Stimulated activated CD8-positive, alpha-beta memory T cell treated with anti-CD3 and anti-CD28 coated beads, Interleukin-2, amount 100 ng/mL, for 1 hour (primary cell): Measurements from ENCODE around the gene PSMA6.
"Not testable (repeated sequence)": the region's sequence is repeated elsewhere in the genome, so short reads cannot be mapped to it uniquely, and the experiment has no call there.

Source experiments
- DNase-seq, 2 donors: peaks; one replicate each; pipeline ENCODE4 v3.0.0-alpha.2; 2020; ENCODE audit warnings: low read depth in 2 of 2

The PSMA6 gene

DNA sequence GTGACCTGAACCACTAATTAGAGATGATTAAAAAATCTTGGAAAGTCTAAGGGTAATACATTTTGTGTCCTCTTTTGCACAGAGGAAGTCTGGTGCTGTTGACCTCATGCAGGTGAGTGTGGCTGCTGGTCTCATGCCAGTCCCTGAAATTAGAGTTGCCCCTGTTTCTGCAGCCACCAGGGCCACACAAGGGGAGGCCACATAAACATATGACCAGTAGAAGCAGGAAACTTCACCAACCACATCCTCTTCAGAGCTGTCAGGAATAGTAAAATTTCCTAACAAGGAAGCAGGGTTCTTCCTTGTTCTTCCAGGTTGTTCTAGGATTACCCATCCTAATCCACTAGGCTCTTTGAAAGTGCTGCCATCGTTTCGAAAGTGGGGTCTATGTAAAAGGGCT is 28.3 kb downstream of the PSMA6 start:
- DNase-seq = no peak

DNA sequence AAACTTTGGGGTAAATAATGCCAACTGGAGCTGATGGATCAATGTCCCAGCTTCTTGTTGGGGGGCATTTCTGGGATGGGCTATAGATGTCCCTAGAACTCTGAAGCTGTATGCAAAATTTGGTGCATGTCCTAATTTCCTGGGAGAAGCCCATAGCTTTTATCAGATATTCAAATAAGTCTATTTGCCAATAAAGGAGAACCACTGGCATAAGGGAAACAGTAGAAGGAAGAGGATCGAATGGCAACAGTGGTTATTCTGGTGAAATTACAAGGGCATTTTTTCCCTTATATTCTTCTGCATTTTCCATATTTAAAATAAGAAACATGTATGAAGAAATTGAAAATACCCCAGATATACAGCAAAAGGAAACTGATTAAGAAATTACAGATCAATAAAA is 34.2 kb downstream of the PSMA6 start:
- DNase-seq = no peak

DNA sequence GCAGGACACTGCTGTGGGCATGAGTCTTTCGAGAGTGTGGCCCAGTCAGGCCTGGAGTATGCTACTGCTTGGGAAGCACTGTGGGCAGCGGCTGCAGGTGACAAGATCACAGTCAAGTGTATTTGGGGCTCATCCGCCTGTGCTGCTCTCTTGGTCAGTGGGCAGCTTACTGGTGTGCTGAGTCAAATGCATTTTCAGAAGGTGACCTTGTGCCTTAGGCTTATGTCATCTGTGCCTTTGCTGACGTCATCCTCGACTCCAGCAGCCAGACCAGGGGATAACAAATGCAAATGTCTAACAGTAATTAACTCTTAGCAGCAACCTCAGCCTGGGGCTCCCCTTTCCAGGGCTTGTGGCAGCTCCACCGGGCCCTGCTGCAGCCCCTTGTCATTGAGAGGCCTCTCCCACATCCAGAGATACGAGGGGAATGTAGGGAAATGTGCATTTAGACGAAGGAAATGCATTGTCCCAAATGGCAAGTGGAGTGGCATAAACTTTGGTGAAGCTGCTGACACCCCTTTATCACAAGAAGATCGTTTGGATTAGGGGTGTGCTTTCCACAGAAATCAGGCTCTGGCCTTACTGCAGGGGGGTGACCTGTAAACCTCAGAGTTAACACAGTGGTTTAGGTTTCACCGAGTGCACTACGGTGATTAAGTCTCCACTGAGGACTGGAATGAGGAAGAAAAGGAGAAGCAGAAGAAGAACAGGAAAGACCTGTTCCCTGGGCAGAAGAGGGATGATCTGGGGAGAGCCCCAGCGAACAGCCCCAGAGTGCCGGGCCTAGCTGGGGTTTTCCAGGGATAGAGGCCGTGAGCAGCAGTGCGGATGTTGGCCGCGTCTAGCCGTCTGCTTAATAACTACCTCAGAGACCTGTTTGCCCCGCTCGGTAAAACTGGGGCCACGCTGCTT is 39.7 kb downstream of the PSMA6 start:
- DNase-seq = no peak

DNA sequence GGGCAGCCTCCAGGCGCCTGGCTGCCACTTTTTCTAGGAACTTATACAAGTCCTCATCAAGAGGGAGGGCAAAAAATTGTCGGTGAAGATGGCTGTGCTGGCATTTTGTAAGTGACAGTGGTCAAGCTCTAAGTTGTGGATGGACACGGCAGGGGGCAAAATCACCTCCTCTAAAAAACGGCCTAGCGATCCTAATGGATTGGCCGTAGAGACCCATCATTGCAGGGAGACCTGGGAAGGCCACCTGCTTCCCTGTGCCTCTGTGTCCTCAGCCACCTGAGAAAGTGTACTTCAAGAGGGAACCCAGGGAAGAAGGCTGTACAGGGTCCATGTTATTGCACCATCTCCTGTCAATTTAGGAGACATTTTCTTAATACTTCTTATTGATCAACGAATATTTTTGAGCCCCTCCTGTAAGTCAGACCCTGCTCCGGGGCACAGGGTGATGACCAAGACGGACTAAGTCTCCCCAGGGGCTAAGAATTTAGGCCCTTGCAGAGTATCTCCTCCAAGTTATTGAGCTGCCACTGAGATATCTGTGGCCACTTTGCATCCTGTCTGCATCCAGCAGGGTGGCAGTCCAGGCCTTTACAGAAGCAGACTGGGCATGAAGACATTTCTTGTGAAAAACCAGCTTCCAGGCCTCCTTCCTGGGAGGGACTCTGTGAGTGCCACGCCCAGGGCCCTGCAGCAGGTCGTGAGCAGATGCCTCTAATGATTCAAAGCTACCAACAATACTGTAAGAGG is 40.5 kb downstream of the PSMA6 start:
- DNase-seq = no peak

DNA sequence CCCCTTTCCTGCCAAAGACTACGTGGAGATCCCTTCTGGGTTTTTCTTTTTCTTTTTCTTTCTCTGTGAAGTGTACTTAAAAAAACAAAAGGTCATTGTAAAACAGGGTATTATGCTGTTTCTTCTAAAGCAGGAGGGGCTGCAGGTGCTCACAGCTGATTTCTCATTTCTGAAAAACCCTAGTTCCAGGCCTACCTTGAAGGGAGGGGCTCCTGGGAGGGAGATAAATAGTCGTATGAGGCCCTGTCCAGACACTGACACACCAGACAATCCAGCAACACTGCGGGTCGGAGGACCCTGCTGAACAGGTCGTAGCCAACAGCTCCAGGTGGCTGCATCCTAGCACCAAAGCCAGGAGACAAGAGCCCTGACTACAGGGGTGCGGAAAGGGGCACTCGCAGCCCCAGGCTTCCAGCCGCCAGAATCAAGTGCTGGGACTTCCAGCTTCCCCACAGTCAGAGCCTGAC is 41.1 kb downstream of the PSMA6 start:
- DNase-seq = no peak

DNA sequence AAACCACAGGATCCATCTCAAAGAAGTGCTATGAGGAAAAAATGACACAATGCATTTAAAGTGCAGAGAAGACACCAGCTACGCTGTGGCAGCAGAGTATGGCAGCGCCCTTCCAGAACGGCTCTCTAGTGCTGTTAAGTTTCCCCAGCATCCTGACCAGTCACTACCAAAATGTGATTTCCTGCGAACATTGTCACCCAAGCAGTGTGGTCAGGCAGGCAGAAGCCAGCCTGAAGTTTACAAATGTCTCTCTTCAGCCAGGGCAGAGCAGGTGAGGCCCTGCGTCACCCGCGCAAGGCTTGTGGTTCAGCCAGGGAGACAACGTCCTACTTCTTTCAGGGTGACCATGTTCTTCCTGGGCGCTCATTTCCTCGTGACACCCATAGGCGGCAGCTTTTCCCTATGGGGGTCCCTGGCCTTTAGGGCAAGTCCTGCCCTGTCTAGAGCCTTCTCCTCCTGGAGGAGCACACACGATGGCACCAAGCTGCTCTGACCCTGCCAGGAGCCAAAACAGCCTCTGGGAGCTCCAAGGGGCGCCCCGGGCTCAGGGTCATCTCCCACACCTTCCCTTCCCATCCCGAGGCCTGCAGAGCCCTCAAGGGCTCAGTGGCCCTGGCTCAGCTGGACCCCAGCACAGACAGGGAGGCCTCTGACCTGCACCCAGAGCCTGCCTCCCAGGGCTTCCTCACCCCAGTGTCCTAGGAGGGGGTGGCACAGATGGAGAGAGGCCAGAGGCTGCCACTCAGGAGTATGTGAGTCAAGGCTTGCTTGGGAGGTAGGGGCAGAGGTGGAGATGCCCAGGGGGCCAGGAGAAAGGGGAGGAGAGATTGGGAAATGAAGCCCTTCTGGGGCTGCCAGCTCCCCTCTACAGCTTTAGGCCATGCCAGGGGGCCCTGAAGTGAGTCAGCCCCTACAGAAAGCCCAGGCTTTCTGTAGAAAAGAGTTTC is 41.9 kb downstream of the PSMA6 start:
- peak in 1 of 2 donors; percentile 20 for DNase-seq

DNA sequence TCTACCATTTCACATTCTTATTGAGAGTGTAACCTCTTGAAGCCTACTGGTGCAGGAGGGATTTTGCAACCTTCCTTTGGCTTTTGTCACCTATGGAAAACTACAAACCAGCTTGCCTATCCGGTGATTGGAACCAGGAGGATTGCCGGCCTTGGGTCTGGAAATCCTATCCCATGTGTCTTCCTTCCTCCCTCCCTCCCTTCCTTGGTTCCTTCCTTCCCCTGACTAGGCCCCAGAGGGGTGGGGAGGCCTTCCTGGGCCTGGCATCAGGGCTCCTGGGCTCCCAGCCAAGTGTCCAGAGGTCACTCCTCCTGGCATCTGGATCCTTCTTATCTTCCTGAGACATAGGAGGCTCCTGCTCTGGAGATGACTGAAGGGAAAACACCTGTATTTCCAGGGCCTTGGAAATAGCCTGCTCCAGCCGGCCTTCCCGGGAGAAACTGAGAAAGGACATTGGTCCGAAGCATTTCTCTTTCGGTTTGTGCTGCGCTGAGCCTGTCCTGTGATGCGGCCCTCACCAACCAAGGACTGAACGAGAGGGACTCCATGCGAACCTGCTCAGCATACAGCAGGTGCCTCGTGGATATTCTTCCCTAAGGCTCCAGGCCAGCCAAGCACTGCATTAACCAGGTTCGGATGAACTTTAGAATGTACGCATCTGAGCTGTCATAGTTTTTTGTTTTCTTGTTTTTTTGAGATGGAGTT is 43.4 kb downstream of the PSMA6 start:
- DNase-seq = no peak

DNA sequence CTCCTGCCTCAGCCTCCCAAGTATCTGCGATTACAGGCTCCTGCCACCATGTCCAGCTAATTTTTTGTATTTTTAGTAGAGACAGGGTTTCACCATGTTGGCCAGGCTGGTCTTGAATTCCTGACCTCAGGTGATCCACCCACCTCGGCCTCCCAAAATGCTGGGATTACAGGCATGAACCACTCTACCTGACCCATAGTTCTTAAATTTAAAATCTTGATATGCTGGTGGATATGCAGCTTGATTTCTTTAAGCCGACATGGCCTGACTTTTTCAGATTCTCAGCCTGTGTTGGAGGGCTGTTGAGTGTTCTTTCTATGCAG is 44.0 kb downstream of the PSMA6 start:
- not testable (repeated sequence) for DNase-seq

DNA sequence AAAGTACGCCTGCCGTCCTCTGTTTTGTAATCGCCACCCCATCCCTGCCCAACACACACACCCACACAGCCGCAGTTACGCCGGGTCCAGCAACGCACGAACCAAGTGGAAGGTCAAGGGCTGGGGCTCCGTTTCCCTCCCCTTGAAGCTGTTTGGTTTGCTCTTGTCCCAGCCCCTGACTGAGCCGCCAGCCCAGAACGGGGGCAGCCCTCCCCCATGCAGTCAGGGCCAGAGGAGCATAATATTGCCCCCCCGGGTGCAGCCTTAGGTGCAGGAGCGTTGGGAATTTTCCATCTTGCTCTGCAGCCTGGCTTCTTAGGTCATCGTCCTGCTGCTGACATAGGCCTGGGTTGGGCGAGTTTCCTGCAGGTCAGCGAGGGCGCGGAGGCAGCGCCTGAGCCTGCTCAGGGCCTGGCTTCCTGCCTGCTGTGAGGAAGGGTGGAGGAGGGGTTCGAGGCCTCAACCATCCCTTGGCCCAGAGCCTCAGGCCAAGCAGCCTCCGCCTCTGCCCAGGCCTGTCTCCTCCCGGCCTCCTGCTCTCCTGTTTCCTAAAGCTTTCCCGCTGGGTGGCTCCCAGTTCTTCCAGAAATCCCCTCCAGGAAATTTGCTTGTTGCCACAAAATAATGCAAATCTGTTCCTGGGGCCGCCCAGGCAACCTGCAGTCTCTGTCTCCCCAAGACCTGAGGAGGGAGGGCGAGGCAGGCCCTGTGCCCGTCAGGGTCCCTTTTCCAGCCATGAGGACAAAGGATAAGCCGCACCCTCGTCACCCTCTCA is 44.5 kb downstream of the PSMA6 start:
- DNase-seq = no peak

DNA sequence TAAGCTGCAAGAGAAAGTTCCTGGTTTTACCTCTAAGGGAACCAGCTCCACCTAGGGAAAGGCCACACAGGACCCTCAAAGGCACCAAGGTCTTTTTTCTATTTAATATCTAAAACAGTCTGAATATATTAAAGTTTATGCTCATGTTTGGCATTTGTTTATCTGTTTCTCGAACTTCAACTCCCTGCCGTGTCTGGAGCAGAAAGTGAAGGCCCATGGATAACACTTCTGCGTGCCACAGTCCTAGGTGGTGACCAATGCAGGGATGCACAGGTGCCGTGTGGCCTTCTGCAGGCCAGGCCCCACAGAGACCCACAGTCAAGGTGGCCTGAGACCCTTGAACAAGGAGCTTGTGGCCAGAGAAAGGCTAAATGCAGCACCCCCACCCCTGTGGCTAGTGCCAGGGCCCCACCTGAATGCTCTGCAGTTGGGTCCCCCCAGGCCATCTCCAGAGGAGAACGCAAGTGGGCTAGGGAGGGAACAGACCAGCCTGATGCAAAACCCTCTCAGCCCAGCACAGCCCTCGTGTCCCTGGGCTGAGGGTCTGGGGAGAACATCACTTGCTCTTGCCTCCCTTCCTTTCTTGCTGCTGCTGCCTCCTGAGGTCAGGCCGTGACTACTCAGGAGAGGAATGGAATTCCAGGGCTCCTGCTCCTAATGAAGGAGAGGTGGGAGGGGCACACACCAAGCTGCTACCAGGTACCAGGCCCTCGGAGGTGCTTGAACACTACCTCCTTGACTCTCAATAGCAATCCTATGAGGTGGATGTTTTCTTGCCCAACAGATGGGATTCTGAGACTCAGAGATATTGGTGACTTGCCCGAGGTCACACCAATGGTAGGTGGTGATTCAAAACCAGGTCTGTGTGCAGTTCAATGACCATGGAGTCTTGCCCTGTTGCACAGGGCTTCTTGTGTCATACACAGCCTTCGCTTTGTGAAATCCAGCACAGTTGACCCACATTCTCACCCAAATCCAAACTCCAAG is 45.4 kb downstream of the PSMA6 start:
- DNase-seq = no peak

DNA sequence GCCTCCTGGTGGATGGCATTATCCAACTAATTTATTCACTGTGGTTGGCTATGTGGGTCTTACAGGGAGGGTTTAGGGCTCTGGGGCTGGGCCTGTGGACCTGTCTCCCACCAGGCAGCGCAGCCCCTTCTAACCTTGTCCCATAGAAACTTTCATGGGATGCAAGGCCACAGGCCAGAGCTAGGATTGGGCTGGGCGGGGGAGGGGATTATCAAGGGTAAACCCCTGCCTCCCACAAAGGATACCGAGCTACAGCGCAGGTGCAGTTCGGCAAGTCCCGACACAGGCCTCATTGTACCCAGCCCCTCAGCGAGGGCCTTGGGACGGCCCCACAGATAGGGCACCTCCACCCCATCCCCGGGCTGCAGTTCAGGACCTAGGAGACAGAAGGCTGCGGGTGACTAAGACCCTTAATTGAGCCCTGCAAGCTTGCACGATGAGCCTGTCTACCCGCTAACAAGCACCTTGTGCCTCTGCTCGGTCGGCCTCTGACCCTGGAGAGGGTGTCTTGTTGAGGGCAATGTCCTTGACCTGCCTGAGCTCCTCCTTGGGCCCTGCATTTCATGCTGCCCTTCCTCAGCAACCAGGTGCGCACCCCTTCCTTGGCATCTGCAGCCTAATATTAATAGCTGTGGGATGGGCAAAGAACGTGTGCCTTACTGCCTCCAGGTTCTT is 46.7 kb downstream of the PSMA6 start:
- DNase-seq = no peak

DNA sequence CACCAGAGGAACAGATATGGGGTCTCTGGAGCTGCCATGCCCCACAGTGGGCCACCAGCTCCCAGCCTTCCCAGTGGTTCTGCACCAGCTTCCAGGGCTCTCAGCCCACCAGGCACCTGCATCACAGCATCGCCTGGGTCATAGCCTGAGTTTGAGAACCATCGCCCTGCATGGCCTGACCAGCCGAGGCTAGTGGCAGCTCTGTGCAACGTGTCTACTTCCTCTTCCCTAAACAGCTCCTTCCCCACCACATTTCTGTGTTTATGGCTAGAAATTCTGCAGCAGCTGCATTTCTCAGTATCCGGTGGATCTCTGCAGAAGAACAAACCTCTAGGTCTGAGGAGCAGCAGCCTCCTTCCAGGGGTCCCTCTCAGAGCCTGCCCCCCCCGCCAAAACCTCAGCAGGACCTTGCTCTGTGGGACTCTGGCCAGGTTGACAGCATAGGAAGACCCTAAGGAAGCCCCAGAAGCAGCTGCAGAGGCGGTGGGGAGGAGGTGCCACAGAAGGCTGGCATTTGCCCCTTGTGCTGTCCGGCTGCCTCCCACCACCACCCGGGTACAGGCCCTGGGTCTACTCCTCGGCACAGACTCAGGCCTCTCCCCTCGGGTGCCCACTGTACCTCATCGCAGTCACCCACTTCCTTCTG is 47.7 kb downstream of the PSMA6 start:
- no peak for DNase-seq

DNA sequence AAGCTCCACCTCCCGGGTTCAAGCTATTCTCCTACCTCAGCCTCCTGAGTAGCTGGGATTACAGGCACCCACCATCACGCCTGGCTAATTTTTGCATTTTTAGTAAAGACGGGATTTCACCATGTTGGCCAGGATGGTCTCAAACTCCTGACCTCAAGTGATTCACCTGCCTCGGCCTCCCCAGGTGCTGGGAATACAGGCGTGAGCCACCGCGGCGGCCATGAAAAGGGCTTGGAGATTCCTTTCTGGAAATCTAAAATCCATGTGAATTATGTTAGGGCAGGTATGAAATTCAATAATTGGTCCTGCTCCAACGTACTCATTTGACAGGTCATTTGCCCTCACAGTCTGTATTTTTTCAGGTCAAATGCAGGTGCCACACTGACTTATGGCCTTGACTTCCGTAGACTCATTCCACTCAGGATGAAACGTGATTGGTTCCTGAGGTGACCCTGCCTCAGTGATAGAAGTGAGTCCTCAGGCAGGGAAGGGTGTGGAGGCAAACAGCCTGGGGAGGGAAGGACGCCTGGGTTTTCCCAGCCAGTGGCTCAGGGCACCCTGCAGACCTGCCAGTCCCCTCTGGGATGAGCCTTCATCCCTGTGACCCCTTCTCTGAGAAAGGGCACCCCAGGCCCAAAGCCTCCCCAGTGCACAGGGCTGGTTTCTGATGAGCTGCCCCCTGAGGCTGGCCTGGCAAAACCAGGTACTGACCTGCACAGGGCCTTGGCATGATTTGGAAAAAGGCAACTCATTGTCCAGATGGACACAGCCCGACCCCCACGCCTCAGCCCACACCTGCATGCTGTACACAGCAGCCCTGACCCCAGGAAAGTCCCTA is 48.7 kb downstream of the PSMA6 start:
- no peak for DNase-seq

DNA sequence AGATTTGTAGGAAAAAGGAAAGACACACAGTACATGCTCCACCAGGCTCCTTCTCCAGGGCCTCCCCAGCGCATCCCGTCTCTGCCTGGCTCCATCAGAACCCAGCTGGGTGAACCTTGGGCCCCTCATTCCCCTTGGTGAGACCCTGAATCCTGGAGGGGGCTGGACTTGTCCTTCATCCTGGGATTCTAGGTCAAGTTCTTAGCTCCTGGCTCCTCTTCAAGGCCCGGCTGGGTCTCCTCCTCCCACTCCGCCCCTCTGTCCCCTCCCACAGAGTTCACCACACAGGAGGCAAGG is 49.2 kb downstream of the PSMA6 start:
- DNase-seq = no peak

DNA sequence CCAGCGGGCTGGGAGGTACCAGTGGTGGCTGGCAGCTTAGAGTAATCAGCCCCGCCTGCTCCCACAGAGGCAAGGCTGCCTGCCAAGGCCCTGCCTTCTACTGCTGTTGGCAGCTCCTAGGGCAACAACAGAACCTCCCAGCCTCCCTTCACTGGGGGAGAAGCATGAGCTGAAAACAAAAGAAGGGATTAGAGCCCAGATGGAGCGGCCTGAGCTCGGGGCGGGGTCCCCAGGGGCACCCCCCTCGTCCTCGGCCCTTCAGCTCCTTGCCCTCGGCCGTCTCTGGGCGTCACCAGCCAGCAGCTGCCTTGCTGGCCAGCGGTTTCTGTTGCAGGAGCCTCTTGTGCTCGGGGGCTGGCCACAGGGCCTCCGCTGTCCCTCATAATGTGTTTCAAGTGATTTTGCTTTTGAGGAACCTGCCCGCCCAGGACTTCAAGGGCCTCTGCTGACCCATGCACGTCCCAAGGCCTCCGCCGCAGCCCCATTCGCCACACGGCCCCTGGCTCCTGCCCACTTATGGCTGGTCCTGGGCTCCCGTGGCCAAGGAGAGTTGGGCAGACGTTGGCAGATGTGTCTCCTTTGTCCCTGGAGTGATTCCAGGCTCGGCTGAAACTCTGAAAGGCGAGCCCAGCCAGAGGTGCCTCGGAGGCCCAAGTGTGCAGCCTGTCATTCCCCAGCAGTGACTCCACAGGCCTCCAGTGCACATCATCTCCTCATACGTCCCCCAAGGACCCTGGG is 49.7 kb downstream of the PSMA6 start:
- DNase-seq = peak in 1 of 2 donors; percentile 7

DNA sequence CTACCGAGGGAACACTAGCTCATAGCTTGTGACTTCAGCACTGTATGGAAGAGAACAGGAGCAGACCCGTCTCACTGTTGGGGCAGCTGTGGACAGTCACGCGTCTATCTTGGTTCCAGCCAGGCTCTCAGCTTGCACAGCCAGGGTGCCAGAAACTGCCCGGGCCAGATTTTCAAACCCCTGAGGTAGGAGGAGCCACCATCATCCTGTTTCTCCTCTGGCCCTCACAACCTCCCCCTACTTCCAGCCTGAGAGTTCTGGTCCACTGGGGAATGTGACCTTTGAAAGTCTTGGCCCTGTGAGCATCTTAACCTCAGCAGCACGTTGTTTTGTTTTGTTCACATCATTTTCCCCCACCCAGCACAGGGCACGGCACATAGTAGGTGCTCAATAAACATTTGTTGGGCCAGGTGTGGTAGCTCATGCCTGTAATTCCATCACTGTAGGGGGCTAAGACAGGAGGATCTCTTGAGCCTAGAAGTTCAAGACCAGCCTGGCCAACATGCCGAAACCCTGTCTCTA is 50.4 kb downstream of the PSMA6 start:
- DNase-seq = no peak

DNA sequence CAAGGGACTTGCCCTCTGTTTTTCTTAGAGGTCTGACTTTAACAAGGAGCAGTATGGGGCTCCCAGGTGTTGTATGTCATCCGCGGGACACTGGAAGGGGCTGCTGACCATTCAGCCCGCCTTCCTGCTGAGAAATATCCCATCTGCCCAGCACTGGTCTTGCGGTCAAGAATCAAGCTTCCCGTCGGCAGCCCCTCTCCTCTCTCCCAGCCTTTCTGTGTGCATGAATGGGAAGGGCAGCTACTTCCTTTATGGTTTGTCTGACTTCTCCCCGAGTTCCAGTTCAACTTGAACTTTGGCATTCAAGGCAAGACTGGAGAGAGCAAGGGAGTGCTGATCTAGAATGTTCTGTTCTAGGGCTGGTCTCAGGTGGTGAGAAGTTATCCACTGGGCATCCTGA is 51.5 kb downstream of the PSMA6 start:
- DNase-seq = no peak
